HEK293T (cell line): Measurements from ENCODE around the gene NDUFC2.
"Not testable (repeated sequence)": the region's sequence is repeated elsewhere in the genome, so short reads cannot be mapped to it uniquely, and the experiment has no call there.

ENCODE experiments used
- CTCF ChIA-PET: fragments of 350-600 bp; formaldehyde crosslinking; extraction: SDS; loops from one replicate; lab custom pipeline; 2021; ENCODE audit warnings: antibody characterized with exemption, inconsistent platforms; lab: Yijun Ruan, JAX
- POLR2A ChIA-PET: fragments of 350-600 bp; formaldehyde crosslinking; extraction: SDS; loops from one replicate; lab custom pipeline; 2020; ENCODE audit warnings: antibody characterized with exemption, inconsistent platforms; lab: Yijun Ruan, JAX
- DNase-seq: peaks from one replicate; pipeline ENCODE4 v3.0.0; 2012; ENCODE audit warnings: mixed read lengths; ENCODE audit errors: extremely low spot score
- ARNT ChIP-seq: fragments of 450-650 bp; IDR thresholded peaks from 2 replicates; pipeline ENCODE4 v1.6.1; 2017; ENCODE audit warnings: mild to moderate bottlenecking
- BHLHE40 ChIP-seq: fragments of 450-650 bp; IDR thresholded peaks from 2 replicates; pipeline ENCODE4 v1.6.1; 2016; ENCODE audit warnings: mild to moderate bottlenecking, moderate library complexity, borderline replicate concordance
- CTBP1 ChIP-seq: fragments of 450-650 bp; IDR thresholded peaks from 2 replicates; pipeline ENCODE4 v1.6.1; 2016; ENCODE audit warnings: borderline replicate concordance
- ELF4 ChIP-seq: fragments of 450-650 bp; IDR thresholded peaks from 2 replicates; pipeline ENCODE4 v1.6.1; 2017; ENCODE audit warnings: antibody characterized with exemption
- FOXA1 ChIP-seq: fragments of 450-650 bp; IDR thresholded peaks from 2 replicates; pipeline ENCODE4 v1.6.1; 2016; ENCODE audit warnings: mild to moderate bottlenecking
- FOXK2 ChIP-seq: fragments of 450-650 bp; IDR thresholded peaks from 2 replicates; pipeline ENCODE4 v1.6.1; 2016; ENCODE audit warnings: mild to moderate bottlenecking
- FOXM1 ChIP-seq: fragments of 450-650 bp; IDR thresholded peaks from 2 replicates; pipeline ENCODE4 v1.6.1; 2017; ENCODE audit warnings: mild to moderate bottlenecking, borderline replicate concordance
- HDGF ChIP-seq: fragments of 450-650 bp; IDR thresholded peaks from 2 replicates; pipeline ENCODE4 v1.6.1; 2017; ENCODE audit warnings: antibody characterized with exemption, borderline replicate concordance
- L3MBTL2 ChIP-seq: fragments of 450-650 bp; conservative IDR thresholded peaks from 2 replicates; pipeline ENCODE4 v1.6.1; 2016; ENCODE audit warnings: mild to moderate bottlenecking
- LEF1 ChIP-seq: fragments of 450-650 bp; IDR thresholded peaks from 2 replicates; pipeline ENCODE4 v1.6.1; 2017; ENCODE audit warnings: mild to moderate bottlenecking, borderline replicate concordance
- NFRKB ChIP-seq: fragments of 450-650 bp; IDR thresholded peaks from 2 replicates; pipeline ENCODE4 v1.6.1; 2016; ENCODE audit warnings: mild to moderate bottlenecking, moderate library complexity
- PKNOX1 ChIP-seq: fragments of 450-650 bp; IDR thresholded peaks from 2 replicates; pipeline ENCODE4 v1.6.1; 2016
- SP1 ChIP-seq: fragments of 450-650 bp; IDR thresholded peaks from 2 replicates; pipeline ENCODE4 v1.6.1; 2017
- SUZ12 ChIP-seq: fragments of 450-650 bp; IDR thresholded peaks from 2 replicates; pipeline ENCODE4 v1.6.1; 2016; ENCODE audit warnings: mild to moderate bottlenecking
- TARDBP ChIP-seq: fragments of 450-650 bp; IDR thresholded peaks from 2 replicates; pipeline ENCODE4 v1.6.1; 2016
- ZNF384 ChIP-seq: fragments of 450-650 bp; IDR thresholded peaks from 2 replicates; pipeline ENCODE4 v1.6.1; 2016

NDUFC2 gene

DNA sequence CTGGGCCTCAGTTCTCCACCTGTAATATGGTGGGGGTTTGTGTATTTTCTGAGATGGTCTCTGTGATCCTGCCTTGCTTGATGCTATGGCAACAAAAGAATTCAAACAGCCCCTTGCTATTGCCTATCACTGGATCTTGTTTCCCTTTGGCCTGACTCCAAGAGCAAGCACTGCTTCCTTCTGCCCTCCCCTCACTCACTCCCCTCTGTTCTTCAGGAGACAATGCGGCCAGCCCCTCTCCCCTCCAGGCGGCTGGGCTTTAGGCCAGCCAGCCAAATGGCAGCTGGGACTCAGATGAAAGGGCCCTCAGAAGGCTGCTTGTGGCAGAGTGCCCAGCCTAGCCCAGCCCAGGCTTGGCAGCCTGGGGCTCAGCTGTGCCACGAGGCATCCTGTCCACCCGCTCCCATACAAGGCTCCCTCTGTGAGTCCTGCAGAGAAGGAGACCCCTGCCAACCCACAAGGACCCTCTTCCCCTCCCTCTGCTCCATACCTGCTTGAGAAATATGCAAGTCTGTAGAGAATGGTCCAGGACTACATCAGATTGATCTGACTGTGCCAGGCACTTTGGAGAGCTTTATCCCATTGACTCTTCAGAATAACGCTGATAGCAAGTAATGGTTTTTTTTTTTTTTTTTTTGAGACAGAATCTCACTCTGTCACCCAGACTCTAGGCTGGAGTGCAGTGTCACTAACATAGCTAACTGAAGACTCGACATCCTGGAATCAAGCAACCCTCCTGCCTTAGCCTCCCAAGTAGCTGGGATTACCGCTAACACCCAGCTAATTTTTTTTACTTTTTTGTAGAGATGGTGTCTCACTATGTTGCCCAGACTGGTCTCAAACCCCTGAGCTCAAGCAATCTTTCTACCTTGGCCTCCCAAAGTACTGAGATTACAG, 49.0 kb downstream of the NDUFC2 start:
- DNase-seq: no peak
- ChIA-PET CTCF (interaction anchor here (0.7 kb wide), 1 partner anchor 15 kb away, joined by 3 read pairs; no protein-coding TSS in a partner anchor), POLR2A (interaction anchor here (0.7 kb wide), 2 partner anchors 9 to 11 kb away, joined by 3 read pairs; no protein-coding TSS in a partner anchor)
- no peak for TF ChIP-seq TARDBP
- TF ChIP-seq FOXM1: no peak
- no peak for TF ChIP-seq L3MBTL2
- no peak for TF ChIP-seq HDGF

- CTCF ChIA-PET, DNase-seq, POLR2A ChIA-PET: not testable (repeated sequence)
Observed at GRCh38 chr11:78028423-78028822, 51.2 kb downstream of the NDUFC2 start.

DNA sequence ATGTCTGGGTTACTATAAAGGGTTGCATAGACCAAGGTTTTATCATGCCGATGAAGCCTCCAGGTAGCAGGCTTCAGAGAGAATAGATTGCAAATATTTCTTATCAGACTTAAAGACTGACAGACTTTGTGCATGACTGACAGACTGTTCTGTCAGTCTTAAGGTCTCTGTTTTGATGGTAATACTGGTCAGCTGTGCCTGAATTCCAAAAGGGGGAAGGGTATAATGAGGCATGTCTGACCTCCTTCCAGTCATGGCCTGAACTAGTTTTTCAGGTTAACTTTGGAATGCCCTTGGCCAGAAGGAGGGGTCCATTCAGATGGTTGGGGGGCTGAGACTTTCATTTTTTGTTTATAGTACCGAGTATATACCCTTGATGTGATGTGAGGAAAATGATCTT, 51.9 kb downstream of the NDUFC2 start:
- POLR2A ChIA-PET: no interaction called here
- CTCF ChIA-PET: no interaction called here

GRCh38 chr11:78025378-78025777, 54.3 kb downstream of the NDUFC2 start:
- ChIA-PET POLR2A (no interaction called here), CTCF (no interaction called here)
- TF ChIP-seq FOXK2 (no peak), PKNOX1 (no peak), ELF4 (no peak), ZNF384 (no peak), LEF1 (no peak), SUZ12 (no peak), FOXA1 (no peak), CTBP1 (no peak), FOXM1 (no peak), SP1 (no peak), HDGF (no peak)
- no peak for DNase-seq

More for the DNA sequence above, 51.9 kb downstream of the NDUFC2 start:
- DNase-seq: no peak
- no peak for TF ChIP-seq ELF4

DNA sequence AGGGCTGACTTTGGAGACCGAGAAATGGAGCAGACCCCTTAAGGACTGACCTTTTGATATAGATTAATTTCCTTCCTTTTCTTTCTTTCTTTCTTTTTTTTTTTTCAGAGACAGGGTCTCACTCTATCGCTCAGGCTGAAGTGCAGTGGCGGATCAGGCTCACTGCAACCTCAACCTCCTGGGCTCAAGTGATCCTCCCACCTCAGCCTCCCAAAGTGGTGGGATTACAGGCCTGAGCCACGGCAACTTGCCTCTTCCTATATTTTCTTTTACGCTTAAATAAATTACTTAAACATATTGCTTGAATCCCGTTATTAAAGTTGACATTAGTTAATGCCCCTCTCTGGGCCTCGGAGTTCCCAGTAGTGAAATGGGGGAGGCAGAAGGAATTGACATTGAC, 56.2 kb downstream of the NDUFC2 start:
- POLR2A ChIA-PET: no interaction called here
- TF ChIP-seq ZNF384: no peak
- TF ChIP-seq L3MBTL2: no peak
- TF ChIP-seq CTBP1: no peak
- TF ChIP-seq BHLHE40: no peak
- TF ChIP-seq SUZ12: no peak
- no peak for TF ChIP-seq PKNOX1
- no peak for TF ChIP-seq ARNT
- TF ChIP-seq FOXM1: no peak
- TF ChIP-seq FOXK2: no peak
- no peak for TF ChIP-seq NFRKB
- TF ChIP-seq SP1: no peak
- DNase-seq: no peak
- CTCF ChIA-PET: no interaction called here

DNA sequence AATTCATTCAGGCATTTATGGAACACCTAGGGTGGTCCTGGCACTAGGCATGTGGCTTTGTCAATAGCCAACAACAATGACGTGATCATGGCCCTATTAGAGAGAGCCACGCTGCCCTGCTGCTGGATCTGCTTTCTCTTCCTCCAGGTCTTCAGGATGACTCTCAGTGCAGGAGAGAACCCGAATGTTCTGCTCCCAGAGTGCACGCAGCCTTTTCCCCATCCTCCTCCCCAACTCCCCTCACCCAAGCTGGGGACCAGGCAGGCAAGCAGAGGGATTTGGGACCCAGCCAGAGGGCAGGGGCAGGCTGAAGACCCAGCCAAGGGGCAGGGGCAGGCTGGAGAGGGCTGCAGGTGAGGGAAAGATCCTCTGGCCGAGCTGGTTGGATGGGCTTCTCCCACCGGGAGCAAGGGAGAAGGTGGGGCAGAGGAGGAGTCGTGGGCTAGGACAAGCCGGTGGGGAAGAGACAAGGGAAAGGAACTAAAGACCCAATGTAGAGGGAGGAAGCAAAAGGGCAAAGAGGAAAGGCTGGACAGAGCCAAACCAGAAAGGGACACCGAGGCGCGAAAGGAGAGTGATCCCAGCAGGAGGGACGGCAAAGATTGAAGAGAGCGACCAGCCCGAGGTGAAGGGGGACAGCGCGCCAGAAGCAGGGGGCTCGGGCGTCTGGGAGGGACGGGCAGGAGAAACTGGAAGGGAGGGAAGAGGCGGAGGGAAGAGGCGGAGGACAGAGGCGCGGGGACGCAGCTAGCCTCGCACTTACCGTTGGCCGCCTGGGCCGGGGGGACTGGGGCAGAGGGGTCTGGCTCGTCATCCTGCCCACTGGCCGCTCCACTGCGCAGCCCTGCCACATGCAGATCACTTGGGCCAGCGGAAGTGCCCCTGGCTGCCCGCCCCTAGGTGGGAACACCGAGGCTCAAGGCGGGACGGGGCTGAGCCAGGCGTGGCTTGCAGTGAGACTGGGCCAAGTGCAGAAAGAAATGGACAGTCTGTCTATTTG, 57.0 kb downstream of the NDUFC2 start, which contains the start of gene KCTD14:
Gene KCTD14, minus strand, starts transcription at position 880 of the 1,000 bp plus-strand sequence. Its CDS starts 27 bp downstream, at position 853.
- ChIA-PET CTCF (no interaction called here), POLR2A (no interaction called here)
- no peak for DNase-seq
- TF ChIP-seq HDGF (no peak), SP1 (no peak), ELF4 (no peak), CTBP1 (no peak), TARDBP (no peak), BHLHE40 (no peak), SUZ12 (no peak), PKNOX1 (no peak), LEF1 (no peak), ARNT (no peak), FOXA1 (no peak), NFRKB (no peak), FOXM1 (no peak), ZNF384 (no peak), FOXK2 (no peak), L3MBTL2 (no peak)
